ENCODE results near the gene LGI4. TPM values are rescaled to one million over a fixed set of nuclear protein-coding genes. Genes with fewer than 3 reads are reported as not detected.

Gene LGI4
- total and polyA plus RNA-seq, 2 experiments from 2014 or later = 3.4 to 4.3 TPM

GRCh38 chr19:35125749-35126623 lies 8.9 kb downstream of the LGI4 start:
- no peaks in the 10 kb centered on the region for H3K9me2 ChIP-seq (ENCODE audit: insufficient read depth)
- no peaks in the 10 kb centered on the region for H3K79me2 ChIP-seq (replicated peaks; ENCODE audit: insufficient read depth)
- H3K4me3 ChIP-seq = no peak overlapping the region
- peaks cover 18% of the 10 kb centered on the region; the same call in 2 of the 3 replicates for H3K4me1 Mint-ChIP-seq
- DNase-seq (ENCODE audit: low spot score) (no peak), ATAC-seq (no peak)
- TF ChIP-seq STAT1 (IDR thresholded peaks at IDR 0.05; ENCODE audit: unreplicated experiment) = no peak
- TF ChIP-seq ZNF462 (CRISPR knock-in tag; IDR thresholded peaks at IDR 0.05) = no peak
- TF ChIP-seq, protein P1, sequence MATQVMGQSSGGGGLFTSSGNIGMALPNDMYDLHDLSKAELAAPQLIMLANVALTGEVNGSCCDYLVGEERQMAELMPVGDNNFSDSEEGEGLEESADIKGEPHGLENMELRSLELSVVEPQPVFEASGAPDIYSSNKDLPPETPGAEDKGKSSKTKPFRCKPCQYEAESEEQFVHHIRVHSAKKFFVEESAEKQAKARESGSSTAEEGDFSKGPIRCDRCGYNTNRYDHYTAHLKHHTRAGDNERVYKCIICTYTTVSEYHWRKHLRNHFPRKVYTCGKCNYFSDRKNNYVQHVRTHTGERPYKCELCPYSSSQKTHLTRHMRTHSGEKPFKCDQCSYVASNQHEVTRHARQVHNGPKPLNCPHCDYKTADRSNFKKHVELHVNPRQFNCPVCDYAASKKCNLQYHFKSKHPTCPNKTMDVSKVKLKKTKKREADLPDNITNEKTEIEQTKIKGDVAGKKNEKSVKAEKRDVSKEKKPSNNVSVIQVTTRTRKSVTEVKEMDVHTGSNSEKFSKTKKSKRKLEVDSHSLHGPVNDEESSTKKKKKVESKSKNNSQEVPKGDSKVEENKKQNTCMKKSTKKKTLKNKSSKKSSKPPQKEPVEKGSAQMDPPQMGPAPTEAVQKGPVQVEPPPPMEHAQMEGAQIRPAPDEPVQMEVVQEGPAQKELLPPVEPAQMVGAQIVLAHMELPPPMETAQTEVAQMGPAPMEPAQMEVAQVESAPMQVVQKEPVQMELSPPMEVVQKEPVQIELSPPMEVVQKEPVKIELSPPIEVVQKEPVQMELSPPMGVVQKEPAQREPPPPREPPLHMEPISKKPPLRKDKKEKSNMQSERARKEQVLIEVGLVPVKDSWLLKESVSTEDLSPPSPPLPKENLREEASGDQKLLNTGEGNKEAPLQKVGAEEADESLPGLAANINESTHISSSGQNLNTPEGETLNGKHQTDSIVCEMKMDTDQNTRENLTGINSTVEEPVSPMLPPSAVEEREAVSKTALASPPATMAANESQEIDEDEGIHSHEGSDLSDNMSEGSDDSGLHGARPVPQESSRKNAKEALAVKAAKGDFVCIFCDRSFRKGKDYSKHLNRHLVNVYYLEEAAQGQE (IDR thresholded peaks at IDR 0.05; ENCODE audit: unreplicated experiment) = no peak
- TF ChIP-seq POLR2AphosphoS5 (IDR thresholded peaks at IDR 0.05; ENCODE audit: low read depth) = no peak
- TF ChIP-seq ZNF331 (CRISPR knock-in tag; IDR thresholded peaks at IDR 0.05; ENCODE audit: low read depth) = no peak
- no peak for TF ChIP-seq EZH2 (IDR thresholded peaks at IDR 0.05; ENCODE audit: low read depth, unreplicated experiment)
- TF ChIP-seq CREB1 (CRISPR knock-in tag; IDR thresholded peaks at IDR 0.05; ENCODE audit: low read depth) = no peak
- no peak for TF ChIP-seq JUNB (IDR thresholded peaks at IDR 0.05; ENCODE audit: unreplicated experiment)
- no peak for TF ChIP-seq CTCF (conservative IDR thresholded peaks at IDR 0.05; ENCODE audit: low read depth in 2 of 2)
- no peak for TF ChIP-seq NANOG (IDR thresholded peaks at IDR 0.05; ENCODE audit: borderline replicate concordance)
- no peak for TF ChIP-seq ETS1 (IDR thresholded peaks at IDR 0.05)
- no peak for TF ChIP-seq ZNF114 (CRISPR knock-in tag; IDR thresholded peaks at IDR 0.05)
- no peak for TF ChIP-seq EZH2phosphoT487 (IDR thresholded peaks at IDR 0.05; ENCODE audit: unreplicated experiment)
- H3K27ac ChIP-seq (ENCODE audit: low read depth) = no peak overlapping the region
- no peaks in the 10 kb centered on the region for H3K36me3 ChIP-seq (ENCODE audit: insufficient read depth)
- H2AFZ ChIP-seq = no peak overlapping the region
- no peaks in the 10 kb centered on the region for H3K36me3 Mint-ChIP-seq (ENCODE audit: low read depth)
- no peak overlapping the region for H3K4me2 ChIP-seq
- peaks cover 4% of the 10 kb centered on the region for H3K27me3 Mint-ChIP-seq (ENCODE audit: insufficient read depth, low read depth, poor library complexity)
- no peak overlapping the region; the same call in 1 of the 2 replicates for H3K27ac Mint-ChIP-seq
- no peaks in the 10 kb centered on the region for H3K9me3 Mint-ChIP-seq
- H3F3A ChIP-seq (replicated peaks; ENCODE audit: low read depth) = no peaks in the 10 kb centered on the region
- no peaks in the 10 kb centered on the region for H4K20me1 ChIP-seq (replicated peaks; ENCODE audit: insufficient read depth)
- peaks cover 7% of the 10 kb centered on the region for H3K4me1 ChIP-seq (ENCODE audit: insufficient read depth)
- H3K27me3 ChIP-seq (ENCODE audit: insufficient read depth) = no peaks in the 10 kb centered on the region
- no peak overlapping the region; the same call in 2 of the 3 replicates for H3K4me3 Mint-ChIP-seq

All from GM23338 (cell line).